ENCODE measurements around the gene TIPARP.
"Not testable (repeated sequence)": the region's sequence is repeated elsewhere in the genome, so short reads cannot be mapped to it uniquely, and the experiment has no call there.

Gene TIPARP

DNA sequence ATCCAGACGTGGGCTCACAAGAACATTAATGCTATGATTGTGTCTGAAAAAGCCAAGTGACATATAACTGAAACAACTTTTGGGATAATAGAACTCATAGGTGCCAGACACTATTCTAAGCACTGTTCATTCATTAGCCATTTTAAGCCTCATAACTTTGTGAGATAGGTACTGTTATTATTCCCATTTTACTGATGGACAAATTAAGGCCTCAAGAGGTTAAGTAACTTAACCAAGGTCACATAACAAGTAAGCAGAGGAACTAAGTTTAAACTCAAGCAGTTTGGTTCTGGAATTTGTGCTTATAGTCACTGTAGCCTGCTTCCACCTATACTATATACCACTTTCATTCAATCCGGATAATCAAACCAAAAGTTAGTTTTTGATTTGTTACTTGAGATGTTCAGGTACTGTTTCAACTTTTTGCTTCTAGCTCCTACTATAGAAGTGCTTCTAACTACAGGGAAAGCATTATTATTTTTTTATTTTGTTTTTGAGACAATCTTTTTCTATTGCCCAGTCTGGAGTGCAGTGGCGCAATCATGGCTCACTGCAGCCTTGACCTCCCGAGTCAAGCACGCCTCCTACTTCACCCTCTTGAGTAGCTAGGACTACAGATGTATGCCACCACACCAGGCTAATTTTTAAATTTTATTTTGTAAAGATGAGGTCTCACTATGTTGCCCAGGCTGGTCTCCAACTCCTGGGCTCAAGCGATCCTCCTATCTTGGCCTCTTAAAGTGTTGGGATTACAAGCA is 41.9 kb downstream of the TIPARP start:
- DNase-seq = no peak

DNA sequence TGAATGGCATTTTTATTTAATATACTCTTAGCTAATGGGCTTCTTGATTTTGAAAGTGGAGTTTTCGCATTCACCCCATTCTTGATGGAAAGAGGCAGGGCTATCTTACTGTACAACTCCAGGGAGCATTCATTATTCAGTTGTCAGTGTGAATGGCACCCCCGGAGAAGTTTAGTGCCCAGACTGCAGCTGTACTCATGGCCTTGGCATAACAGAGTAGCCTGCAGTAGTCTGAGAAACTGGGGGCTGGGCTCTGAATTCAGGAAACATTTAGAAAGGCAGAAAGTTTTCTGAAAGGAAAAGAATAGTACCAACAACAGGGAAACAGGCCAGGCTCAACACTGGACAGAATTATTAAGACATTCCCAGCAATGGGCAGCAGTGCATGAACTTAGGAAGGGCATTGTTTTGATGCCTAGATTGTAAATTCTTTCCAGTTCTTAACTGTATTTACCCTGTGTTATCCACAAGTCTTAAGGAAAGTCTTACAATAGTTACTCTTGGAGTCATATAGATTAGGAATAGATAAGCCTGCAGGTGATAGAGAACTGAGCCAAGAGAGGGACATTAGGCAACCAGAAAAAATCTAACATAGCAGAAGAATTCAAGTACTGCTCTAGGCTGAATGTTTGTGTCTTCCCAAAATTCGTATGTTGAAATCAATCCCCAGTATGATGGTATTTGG is 44.4 kb downstream of the TIPARP start:
- DNase-seq = no peak

DNA sequence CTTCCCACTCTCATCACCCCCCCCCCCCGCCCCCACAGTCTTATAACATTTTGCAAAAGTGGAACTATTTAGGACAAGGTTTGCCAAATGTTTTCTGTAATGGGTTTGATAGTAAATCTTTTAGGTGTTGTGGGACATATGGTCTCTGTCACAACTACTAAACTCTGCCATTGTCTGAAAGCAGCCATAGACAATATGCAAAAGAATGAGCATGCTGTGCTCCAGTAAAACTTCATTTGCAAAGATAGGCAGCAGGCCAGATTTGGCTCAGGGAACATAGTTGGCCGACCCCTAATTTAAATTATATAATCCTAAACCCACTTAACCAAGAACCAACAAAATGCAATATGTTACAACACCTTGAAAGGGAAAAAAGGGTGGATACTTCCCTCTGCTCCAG is 46.4 kb downstream of the TIPARP start:
- no peak for DNase-seq

DNA sequence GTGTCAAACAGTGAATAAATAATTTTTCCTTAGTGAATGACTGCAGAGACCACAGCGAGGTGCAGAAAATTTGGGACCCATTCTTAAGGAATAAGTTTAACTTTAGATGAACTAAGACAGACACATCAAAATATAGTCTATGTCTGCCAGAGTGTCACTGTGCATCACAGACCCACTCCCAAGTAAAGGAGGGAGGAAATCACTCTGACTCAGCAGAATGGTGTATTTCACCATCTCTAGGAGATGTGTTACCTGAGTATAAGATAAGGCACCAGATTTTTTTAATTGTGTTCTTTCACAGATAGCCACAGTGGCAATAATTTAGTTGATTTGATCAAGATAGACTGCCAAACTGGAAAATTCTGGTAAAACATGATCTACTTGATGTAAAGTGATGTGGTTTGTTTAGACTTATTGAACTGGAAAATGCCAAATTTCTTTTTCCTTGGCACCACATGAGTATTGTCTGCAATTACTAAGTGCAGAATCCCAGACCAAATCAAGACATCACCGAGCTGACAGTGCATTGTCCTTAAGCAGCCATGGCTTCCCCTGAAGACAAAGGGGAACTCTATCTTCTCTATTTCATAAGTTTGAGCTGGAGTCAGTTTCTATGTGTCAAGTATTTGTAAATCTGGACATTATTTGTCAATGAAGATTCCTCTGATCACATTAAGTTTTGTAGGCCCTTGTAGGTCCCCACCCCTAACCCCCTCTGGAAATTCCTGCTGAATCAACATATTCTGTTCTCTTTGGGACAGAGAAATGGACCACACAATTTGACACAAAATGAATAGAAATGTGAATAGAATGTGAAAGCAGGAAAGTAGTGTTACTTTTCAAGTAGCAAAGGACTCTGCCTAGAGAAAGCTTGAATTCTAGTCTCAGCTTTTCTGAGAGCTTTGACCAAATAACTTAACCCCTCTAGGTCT is 47.6 kb downstream of the TIPARP start:
- DNase-seq = no peak

DNA sequence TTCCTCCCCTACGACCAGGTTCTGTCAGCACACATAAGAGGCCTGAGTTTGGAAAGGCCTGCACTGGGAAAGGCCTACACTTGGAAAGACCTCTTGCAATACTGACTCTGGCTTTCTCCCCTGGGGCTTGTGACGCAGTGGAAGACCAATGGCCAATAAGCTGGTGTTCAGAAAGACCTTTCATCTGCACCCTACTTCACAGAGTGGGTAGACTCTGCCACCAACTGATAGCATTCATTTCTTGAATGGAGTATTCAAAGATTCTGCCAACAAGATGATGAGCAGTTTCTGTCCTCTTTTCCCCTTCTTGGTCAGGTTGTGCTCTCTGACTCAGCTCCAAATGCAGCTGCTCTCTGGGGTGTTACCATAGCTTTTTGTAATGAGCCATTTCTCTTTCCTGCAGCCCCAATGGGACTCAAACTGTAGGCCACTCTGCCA is 48.8 kb downstream of the TIPARP start:
- no peak for DNase-seq

DNA sequence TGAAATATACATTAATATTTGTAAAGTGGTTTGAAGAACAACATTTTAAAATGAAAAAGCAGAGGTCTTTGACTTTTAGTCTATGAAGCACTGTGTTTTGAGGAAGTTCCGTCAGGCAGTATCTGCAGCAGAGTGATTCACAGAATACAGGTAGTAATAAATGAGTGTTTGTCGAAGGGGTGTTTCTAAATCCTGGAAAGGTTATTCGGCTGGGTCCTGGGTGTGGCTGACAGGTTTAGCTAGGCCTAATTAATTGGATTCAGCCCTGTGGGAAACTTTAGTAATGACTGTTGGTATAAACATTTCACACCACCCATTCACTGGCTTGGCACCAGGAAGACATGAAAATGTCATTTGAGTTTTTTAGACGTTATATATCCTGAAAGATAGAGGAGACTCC is 51.3 kb downstream of the TIPARP start:
- peak; percentile 25 for DNase-seq

DNA sequence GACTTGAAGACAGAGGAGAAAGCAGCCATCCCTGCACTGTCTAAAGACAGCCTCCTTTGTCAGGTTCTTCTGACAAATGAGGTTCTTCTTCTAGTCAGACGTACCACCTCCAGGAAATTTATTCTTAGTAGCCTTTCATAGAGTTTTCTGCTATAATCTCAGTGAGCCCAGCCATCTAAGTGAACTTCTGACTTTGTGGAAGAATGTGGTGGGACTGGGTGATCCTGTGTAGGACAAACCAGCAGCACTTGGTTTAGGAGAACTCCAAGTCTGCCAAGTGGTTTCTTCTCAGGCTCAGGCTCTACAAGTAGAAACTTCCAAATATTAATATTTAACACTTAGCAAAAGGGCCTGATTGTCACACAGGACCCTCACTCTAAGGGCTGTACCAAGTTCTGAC is 52.1 kb downstream of the TIPARP start:
- no peak for DNase-seq

DNA sequence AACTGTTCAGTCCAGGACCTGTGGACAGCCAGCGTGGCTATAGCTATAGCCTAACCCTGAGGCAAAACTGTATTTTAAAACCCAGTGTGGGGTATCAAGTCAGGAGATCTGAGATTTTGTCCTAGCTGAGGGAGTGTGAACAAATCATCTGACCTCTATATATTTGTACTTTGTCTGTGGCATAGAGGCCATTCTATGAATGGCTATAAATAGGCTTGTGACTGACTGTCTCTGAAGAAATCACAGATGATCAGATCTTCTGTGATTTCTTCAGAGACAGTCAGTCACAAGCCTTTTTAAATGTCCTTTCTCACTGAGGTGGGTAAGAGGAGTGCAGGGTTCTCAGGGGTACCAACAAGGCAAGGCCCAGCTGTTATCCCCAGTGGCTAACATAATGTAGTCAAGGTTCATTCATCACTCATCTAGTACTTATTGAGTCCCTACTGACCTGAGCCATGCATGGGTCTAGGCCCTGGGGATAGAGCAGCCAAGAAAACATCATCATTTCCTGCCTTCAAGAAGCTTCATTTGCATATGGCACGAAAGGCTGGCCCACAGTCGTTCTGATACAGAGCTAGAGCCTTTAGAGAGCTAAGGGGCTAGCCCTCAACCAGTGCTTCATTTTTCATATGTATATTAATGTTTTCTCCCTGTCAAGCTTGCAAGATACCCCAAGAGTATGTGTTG is 53.3 kb downstream of the TIPARP start:
- no peak for DNase-seq

DNA sequence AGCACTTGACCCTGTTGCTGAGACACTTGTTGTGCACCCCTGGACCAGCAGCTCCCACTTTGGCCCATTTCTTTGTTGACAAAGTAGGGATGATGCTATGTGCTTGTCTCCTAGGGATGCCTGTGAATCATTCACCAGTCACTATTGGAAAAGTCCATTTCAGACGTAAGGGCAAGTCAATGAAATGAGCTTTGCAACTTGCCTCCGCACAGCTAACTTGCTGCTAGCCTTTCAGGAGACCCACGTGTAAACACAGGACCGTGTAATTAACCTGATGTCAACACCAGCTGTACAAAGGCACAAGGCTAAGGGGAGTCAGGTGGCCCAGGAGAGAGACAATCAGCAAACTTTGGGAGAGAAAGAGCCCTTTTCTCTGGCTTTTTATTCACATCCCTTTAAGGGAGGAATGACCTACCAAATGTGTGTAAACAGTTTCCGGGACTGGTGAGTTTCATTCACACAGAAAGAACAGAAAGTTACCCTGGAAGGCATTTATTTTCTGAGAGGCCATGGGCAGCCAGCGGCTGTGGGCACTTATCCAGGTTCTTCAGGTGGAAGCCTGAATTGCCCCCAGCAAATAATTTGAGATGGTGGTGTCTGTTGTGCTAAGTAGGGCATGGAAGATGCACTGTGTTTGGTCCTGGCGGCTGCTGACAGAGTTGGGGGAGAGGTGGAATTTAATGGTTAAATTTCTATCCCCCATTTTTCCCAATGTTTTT is 54.0 kb downstream of the TIPARP start:
- no peak for DNase-seq

DNA sequence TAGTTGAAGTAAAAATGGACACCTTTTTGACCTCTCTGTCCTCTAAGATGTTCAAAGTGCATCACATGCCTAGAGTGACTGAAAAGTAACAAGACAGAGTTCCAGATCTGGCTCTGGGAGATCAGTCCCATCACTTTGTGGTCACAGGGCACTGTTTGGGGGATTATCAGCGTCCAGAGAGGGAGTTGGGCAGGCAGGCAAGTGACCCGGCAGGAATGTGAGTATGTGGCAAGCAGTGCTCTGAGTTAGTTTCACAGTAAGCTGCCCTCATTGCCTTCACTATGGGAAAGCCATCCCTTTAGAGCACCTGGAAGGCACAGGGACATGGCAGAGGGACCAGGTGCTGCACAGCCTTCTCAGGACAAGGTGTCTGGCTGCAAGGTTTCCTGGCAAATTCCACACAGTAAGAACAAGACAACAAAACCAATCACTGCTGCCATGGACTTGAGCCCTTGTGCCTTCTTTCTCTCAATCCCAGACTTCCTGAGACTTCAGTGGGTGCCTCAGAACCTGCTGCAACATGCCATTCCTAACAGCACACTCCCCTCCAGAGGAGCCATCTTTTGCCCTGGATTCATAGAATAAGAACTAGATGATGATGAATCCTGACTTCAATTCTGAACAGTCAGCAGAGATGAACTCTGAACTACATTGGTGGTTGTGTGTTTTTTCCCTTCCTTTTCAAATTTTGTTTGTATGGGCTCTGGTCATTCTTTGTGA is 55.2 kb downstream of the TIPARP start:
- DNase-seq = no peak

DNA sequence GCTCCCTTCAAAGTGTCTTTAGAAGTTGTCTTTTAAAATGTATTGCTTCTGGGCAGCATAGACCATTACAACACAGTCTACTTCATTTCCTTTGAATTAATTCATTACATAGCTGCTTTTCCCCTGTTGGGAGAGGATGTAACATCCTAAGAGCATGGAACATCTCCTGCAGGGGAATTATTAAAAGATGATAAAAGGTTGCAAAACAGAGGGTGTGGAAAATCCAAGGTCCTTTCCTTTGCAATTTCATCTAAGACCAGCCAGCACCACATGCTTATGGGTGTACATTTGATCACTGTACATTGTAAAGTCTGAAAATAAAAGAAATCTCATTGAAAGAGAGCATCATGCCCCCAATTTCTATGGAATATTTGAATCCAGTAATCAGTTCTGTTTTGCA is 57.4 kb downstream of the TIPARP start:
- no peak for DNase-seq

DNA sequence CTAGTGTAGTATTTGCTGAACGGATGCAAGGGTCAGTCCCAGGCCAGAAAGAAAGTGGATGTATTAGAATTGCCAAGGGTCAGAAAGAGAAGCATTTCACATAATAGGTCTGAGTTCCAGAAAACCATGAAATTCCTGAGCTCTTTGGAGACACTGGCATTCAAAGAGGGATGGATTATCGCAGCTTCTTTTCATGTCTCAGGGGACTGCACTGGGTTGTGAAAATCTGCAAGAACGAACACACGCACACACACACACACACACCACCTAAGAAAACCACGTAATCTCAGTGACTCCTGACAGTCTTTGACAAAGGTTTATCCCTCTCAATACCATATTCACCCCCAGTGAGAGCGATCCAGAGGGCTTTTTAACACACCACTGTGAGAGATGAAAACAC is 57.9 kb downstream of the TIPARP start:
- no peak for DNase-seq

DNA sequence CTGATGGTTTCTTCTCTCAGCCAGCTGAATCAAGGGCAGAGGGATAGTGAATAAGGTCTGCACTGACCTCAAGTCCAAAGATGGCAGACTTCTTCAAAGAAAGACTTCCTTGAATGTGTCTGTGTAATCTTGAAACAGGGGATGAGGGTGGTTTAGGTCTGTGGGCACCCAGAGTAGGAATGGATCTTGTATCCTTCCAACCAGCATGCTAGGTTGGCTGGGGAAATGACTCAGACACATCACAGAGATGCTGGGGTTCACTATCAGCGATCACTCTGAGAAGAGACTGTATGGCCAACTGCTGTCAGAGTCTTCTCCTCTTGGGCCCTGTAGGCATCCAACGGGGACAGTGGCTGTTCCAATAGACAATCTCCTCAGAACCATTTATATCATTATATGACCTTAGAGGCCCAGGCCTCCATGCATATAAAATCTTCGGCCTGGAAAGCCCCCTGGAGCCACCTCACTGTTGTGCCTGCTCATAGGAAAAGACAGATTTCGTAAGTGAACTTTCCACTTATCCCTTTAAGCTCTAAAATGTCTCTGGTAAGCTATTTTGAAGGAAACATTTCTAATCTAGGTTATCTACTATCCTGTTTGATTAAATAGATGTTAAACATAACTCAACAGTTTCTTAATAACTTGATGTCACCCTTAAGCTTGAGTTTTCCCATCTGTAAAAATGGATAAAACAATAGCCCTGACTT is 58.5 kb downstream of the TIPARP start:
- DNase-seq = no peak

DNA sequence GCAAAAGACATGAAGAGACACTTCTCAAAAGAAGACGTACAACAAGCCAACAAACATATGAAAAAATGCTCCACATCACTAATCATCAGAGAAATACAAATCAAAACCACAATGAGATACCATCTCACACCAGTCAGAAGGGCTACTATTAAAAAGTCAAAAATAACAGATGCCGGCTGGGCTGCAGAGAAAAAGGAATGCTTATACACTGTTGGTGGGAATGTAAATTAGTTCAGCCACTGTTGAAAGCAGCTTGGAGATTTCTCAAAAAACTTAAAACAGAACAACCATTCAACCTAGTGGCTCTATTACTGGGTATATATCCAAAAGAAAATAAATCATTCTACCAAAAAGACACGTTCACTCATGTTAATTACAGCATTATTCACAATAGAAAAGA is 60.3 kb downstream of the TIPARP start:
- DNase-seq = not testable (repeated sequence)

DNA sequence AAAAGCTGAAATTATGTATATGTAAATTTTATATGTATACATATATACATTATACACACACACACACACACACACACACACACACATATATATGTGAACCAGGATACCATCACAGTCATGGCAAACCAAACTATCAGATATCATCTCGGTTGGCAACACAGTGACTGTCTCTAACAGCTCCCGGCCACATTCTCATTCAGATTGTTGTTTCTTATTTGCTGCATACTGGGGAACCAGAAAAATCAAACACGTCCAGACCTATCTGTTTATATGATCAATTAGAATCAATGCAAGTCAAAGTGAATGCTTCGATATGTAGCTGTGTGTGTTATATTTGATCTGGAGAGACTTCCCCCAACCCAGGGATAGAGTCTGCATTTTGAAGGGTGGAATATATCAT is 61.1 kb downstream of the TIPARP start:
- no peak for DNase-seq

DNA sequence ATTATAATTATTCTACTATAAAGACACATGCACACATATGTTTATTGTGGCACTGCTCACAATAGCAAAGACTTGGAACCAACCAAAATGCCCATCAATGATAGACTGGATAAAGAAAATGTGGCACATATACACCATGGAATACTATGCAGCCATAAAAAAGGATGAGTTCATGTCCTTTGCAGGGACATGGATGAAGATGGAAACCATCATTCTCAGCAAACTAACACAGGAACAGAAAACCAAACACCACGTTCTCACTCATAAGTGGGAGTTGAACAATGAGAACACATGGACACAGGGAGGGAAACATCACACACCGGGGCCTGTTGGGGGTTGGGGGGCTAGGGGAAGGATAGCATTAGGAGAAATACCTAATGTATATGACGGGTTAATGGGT is 62.7 kb downstream of the TIPARP start:
- not testable (repeated sequence) for DNase-seq

DNA sequence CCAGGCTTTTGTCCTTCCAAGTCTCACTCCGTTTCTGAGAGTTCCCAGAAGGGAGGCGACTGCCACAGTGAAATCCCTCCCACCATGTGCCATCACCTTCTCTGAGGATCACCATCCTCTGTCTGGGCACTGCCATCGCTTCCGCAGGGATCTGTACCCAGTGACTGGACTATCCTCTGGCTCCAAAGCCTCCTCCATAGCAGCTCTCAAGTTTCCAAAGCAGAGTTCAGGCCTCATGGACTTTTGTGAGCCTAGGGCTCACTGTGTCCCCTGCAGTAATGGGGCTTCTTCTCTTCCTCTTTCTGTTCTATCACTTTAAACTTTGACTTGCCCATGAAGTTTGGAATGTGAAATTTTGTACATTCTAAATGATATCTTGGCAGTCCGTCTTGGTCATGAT is 63.9 kb downstream of the TIPARP start:
- no peak for DNase-seq

DNA sequence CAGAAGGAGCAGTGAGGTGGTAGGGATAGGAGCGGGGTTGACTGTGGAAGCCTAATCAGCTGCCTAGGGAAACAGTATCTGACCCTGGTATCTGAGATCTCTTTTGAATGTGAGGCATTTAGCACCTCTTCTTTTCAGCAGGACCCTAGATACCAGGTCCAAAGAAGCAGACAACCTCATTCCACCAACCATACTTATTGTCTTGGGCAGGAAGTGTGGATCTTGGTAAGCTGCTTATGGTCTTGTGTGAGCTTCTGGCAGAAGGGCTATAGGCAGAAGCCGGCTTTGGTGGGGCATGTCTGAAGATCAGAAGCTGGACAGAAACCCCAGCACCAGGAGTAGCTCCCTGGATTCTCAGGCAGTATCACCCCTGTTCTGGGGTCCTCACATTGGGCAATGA is 65.6 kb downstream of the TIPARP start:
- DNase-seq = no peak

DNA sequence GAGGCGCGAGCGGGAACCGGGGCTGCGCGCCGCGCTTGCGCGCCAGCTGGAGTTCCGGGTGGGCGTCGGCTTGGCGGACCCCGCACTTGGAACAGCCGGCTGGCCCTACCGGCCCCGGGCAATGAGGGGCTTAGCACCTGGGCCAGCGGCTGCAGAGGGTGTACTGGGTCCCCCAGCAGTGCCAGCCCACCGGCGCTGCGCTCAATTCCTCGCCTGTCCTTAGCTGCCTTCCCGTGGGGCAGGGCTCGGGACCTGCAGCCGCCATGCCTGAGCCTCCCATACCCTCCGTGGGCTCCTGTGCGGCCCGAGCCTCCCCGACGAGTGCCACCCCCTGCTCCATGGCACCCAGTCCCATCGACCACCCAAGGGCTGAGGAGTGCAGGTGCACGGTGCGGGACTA is 66.2 kb downstream of the TIPARP start:
- DNase-seq = not testable (repeated sequence)

DNA sequence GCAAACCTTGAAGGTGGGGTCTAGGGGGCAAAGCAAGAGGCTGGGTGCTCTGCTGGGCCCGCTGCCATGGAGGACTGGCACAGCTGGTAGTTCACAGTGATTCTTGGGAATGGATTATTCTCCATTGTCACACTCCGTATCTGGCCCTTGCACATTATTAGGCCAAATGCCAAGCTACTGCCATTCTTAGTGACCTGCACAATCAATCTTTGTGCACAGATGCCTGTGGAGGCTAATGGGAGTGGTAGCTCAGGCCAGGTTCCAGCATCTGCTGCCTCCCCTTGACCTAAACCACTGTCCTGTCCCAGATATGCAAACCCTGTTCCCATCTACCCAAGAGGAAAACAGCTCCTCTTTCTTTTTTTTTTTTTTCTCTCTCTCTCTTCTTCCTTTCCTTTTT is 67.5 kb downstream of the TIPARP start:
- no peak for DNase-seq

DNA sequence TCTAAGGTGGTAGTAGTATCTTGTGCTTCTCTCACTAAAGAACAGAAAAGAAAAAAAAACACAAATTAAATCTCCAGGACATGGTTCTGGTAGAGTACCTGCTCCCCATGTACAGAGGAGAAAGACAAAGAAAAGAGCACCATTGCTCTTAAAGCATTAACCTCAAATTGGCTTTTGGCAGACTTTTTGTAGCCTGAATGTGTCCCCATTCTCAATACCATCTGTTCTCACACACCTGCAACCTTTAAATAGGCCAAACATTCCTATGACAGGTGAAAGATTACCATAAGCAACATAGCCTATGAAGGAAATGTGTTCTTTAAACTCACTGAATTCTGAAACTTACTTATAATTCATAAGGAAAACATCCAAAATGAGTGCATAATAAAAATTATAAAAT is 68.0 kb downstream of the TIPARP start:
- no peak for DNase-seq
